Activated CD8-positive, alpha-beta T cell treated with anti-CD3 and anti-CD28 coated beads for 36 hours (primary cell): ENCODE results near the gene SYTL1. TPM values are rescaled to one million over a fixed set of nuclear protein-coding genes. Genes with fewer than 3 reads are reported as not detected.

Source experiments
- ATAC-seq: fragments of 200-7000 bp; cut with Tn5 transposase; one replicate; pipeline ENCODE4 v1.10.0; 2021; ENCODE audit warnings: mild to moderate bottlenecking, moderate library complexity
- CTCF ChIA-PET: fragments of 350-600 bp; sonication (Branson Sonifier 250); formaldehyde crosslinking; loops from one replicate; lab custom pipeline; 2021; ENCODE audit warnings: antibody characterized with exemption; lab: Charles Lee
- POLR2A ChIA-PET: fragments of 350-600 bp; sonication (Branson Sonifier 250); formaldehyde crosslinking; loops from one replicate; lab custom pipeline; 2021; ENCODE audit warnings: antibody characterized with exemption; lab: Charles Lee
- DNase-seq: peaks from one replicate; pipeline ENCODE4 v3.0.0-alpha.2; 2020
- H3K27ac Mint-ChIP-seq: one replicate; pipeline ENCODE4 v1.8.0; 2021; ENCODE audit warnings: mild to moderate bottlenecking, mixed read lengths
- H3K27me3 Mint-ChIP-seq: one replicate; pipeline ENCODE4 v1.8.0; 2021; ENCODE audit warnings: mixed read lengths
- H3K36me3 Mint-ChIP-seq: one replicate; pipeline ENCODE4 v1.8.0; 2021; ENCODE audit warnings: low read depth, mixed read lengths
- H3K4me1 Mint-ChIP-seq: one replicate; pipeline ENCODE4 v1.8.0; 2021; ENCODE audit warnings: low read depth, mixed read lengths
- H3K4me3 Mint-ChIP-seq: one replicate; pipeline ENCODE4 v1.8.0; 2021; ENCODE audit warnings: mild to moderate bottlenecking, moderate library complexity, mixed read lengths
- H3K9me3 Mint-ChIP-seq: one replicate; pipeline ENCODE4 v1.8.0; 2021; ENCODE audit warnings: mixed read lengths
- intact Hi-C: fragments of 100-400 bp; cut with micrococcal nuclease; formaldehyde crosslinking; loops from one replicate; pipeline ENCODE4 v1.10.0; 2022
- total RNA-seq, 2 experiments: library from RNA; stranded (reverse); gene quantifications; one replicate each; pipeline ENCODE4 v1.2.3, GENCODE V29; 2021
- TF ChIP-seq, protein P1 (sequence below): fragments of 200-600 bp; IDR thresholded peaks from one replicate; pipeline ENCODE4 v1.8.0; 2022; ENCODE audit warnings: antibody characterized with exemption, mild to moderate bottlenecking

Gene SYTL1
- total RNA-seq, 2 experiments from 2014 or later, result 77.7 to 80.6 TPM

DNA sequence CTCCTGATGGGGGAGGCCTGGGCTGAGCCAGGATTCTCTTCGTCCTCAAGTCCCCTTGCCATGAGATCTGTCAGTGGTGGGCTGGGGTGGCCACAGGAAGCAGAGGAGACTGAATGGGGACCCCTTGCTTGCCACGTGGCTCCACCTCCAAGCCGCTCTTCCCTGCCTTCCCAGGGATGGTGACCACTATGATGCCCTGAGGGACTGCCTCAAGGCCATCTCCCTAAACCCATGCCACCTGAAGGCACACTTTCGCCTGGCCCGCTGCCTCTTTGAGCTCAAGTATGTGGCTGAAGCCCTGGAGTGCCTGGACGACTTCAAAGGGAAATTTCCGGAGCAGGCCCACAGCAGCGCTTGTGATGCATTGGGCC lies 40.8 kb upstream of the SYTL1 start:
- Mint-ChIP-seq H3K27ac (no peak overlapping the region), H3K27me3 (no peaks in the 10 kb centered on the region), H3K4me3 (no peak overlapping the region), H3K36me3 (no peaks in the 10 kb centered on the region), H3K4me1 (peaks cover 4% of the 10 kb centered on the region), H3K9me3 (no peaks in the 10 kb centered on the region)
- ChIA-PET POLR2A (interaction anchor here (1.0 to 1.3 kb wide), 4 partner anchors 12 to 256 kb away, joined by 3 read pairs; partner anchors contain the start of gene GPR3), CTCF (interaction anchor here (0.6 to 11.3 kb wide), 47 partner anchors 8 to 308 kb away, joined by 3 to 293 read pairs (median 4); partner anchors contain the start of genes AHDC1, CD164L2, GPR3 and MAP3K6)
- DNase-seq (no peak), ATAC-seq (no peak)
- TF ChIP-seq, protein P1, sequence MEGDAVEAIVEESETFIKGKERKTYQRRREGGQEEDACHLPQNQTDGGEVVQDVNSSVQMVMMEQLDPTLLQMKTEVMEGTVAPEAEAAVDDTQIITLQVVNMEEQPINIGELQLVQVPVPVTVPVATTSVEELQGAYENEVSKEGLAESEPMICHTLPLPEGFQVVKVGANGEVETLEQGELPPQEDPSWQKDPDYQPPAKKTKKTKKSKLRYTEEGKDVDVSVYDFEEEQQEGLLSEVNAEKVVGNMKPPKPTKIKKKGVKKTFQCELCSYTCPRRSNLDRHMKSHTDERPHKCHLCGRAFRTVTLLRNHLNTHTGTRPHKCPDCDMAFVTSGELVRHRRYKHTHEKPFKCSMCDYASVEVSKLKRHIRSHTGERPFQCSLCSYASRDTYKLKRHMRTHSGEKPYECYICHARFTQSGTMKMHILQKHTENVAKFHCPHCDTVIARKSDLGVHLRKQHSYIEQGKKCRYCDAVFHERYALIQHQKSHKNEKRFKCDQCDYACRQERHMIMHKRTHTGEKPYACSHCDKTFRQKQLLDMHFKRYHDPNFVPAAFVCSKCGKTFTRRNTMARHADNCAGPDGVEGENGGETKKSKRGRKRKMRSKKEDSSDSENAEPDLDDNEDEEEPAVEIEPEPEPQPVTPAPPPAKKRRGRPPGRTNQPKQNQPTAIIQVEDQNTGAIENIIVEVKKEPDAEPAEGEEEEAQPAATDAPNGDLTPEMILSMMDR, result peak; percentile 73
- intact Hi-C loops, result loop anchor here (2.0 kb wide), 1 partner anchor 88 kb away; no protein-coding TSS in a partner anchor

DNA sequence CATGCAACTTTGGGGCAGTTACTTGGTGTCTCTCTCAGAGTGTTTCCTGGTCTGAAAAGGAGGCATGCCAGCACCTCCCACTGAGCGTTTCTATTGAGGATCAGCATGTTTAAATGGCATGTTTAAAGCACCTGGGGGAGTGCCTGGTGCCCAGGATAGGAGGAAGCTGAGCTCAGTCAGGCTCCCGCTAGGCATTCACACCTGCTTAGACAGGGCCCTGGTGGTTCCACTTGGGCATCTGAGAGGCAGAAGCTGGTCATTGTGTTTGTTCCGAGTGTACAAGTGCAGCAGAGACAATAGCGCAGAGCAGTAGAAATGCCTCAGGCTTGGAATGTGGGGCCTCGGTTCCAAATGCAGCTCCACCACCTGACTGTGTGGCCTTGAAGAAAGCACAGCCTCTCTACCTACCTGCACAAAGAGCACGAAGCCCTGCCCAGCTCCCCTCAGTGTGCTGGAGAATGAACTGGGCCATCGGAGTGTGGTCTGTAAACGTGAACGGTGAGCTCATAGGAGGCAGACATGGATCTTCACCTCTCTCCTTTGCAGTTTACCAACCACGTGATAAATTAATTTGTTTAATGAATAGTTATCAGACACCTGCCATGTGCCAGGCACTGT lies 40.1 kb upstream of the SYTL1 start:
- H3K36me3 Mint-ChIP-seq, result no peaks in the 10 kb centered on the region
- intact Hi-C loops, result loop anchor here (2.0 kb wide), 1 partner anchor 87 kb away; no protein-coding TSS in a partner anchor
- H3K27ac Mint-ChIP-seq, result no peak overlapping the region
- ATAC-seq (no peak), DNase-seq (no peak)
- no peaks in the 10 kb centered on the region for H3K4me1 Mint-ChIP-seq
- POLR2A ChIA-PET, result interaction anchor here (0.6 to 1.3 kb wide), 4 partner anchors 15 to 93 kb away, joined by 3 read pairs; no protein-coding TSS in a partner anchor
- H3K9me3 Mint-ChIP-seq, result no peaks in the 10 kb centered on the region
- CTCF ChIA-PET, result interaction anchor here (1.0 to 11.3 kb wide), 29 partner anchors 8 to 308 kb away, joined by 3 to 293 read pairs (median 8); partner anchors contain the start of genes AHDC1, CD164L2, GPR3 and SLC9A1
- TF ChIP-seq, protein P1, result no peak
- no peaks in the 10 kb centered on the region for H3K27me3 Mint-ChIP-seq
- H3K4me3 Mint-ChIP-seq, result no peak overlapping the region

DNA sequence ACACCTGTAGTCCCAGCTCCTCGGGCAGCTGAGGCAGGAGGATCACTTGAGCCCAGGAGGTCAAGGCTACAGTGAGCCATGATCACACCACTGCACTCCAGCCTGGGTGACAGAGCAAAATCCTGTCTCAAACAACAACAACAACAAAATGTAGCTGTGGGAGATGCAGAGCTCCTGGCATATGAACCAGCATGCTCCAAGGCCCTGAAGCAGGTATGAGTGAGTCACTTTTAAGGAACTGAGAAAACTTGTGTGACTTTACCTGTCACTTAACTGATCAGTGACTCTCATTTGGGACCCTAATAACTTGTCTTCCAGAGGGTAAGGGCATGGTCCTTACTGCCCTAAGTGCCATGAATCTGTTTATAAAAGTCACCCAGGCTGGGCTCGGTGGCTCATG lies 39.2 kb upstream of the SYTL1 start:
- POLR2A ChIA-PET, result interaction anchor here (0.9 to 1.3 kb wide), 2 partner anchors 14 to 38 kb away, joined by 3 read pairs; no protein-coding TSS in a partner anchor
- CTCF ChIA-PET, result interaction anchor here (1.0 to 11.3 kb wide), 12 partner anchors 10 to 305 kb away, joined by 3 to 293 read pairs (median 22); partner anchors contain the start of genes CD164L2 and GPR3
- TF ChIP-seq, protein P1, result no peak
- ATAC-seq (no peak), DNase-seq (no peak)
- Mint-ChIP-seq H3K4me1 (no peaks in the 10 kb centered on the region), H3K4me3 (no peak overlapping the region), H3K27me3 (no peaks in the 10 kb centered on the region), H3K9me3 (no peaks in the 10 kb centered on the region), H3K27ac (no peak overlapping the region), H3K36me3 (no peaks in the 10 kb centered on the region)
- intact Hi-C loops, result no loop called here

DNA sequence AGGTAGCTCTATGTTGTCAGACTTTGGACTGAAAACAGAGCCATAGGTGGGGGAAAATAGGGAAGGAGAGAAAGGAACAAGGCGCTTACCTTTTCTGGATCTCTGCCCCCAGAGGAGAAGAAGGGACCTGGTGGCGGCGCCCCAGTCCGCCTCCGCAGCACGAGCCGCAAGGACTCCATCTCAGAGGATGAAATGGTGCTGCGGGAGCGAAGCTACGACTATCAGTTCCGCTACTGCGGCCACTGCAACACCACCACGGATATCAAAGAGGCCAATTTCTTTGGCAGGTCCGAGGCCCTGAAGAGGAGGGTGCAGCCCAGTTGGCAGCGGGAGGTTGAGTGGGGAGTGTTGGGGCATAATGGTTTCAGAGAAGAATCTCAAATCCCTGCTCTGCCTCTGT lies 38.3 kb upstream of the SYTL1 start:
- TF ChIP-seq, protein P1, result no peak
- ChIA-PET CTCF (interaction anchor here (2.2 to 11.3 kb wide), 3 partner anchors 52 to 254 kb away, joined by 6 to 293 read pairs (median 85); no protein-coding TSS in a partner anchor), POLR2A (no interaction called here)
- Mint-ChIP-seq H3K36me3 (no peaks in the 10 kb centered on the region), H3K9me3 (no peaks in the 10 kb centered on the region), H3K27ac (no peak overlapping the region), H3K4me1 (no peaks in the 10 kb centered on the region), H3K4me3 (no peak overlapping the region), H3K27me3 (no peaks in the 10 kb centered on the region)
- intact Hi-C loops, result no loop called here
- no peak for ATAC-seq
- DNase-seq, result no peak

DNA sequence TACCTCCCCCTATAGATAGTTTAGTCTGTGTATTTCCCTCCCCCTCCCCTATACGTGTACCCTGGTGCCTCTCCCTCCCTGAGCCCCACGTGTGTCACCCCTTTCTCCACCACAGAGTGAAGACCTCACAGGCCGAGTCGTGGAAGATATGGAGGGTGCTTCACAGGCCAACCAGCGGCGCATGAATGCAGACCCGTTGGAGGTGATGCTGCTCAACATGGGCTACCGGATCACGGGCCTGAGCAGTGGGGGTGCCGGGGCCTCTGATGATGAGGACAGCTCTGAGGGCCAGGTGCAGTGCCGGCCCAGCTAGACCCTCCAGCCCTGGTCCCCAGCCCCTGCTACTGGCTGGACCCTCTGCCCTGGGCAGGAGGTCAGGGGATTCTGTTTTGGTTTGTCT lies 35.8 kb upstream of the SYTL1 start:
- no peaks in the 10 kb centered on the region for H3K9me3 Mint-ChIP-seq
- H3K27me3 Mint-ChIP-seq, result no peaks in the 10 kb centered on the region
- intact Hi-C loops, result no loop called here
- H3K36me3 Mint-ChIP-seq, result no peaks in the 10 kb centered on the region
- no peaks in the 10 kb centered on the region for H3K4me1 Mint-ChIP-seq
- CTCF ChIA-PET, result interaction anchor here (1.3 to 4.3 kb wide), 3 partner anchors 9 to 260 kb away, joined by 3 to 34 read pairs (median 6); no protein-coding TSS in a partner anchor
- H3K4me3 Mint-ChIP-seq, result no peak overlapping the region
- POLR2A ChIA-PET, result no interaction called here
- H3K27ac Mint-ChIP-seq, result no peak overlapping the region
- TF ChIP-seq, protein P1, result no peak
- ATAC-seq, result no peak
- no peak for DNase-seq
